Chondrocyte (in vitro differentiated cells): ENCODE measurements around the gene TUBB3. TPM values are rescaled to one million over a fixed set of nuclear protein-coding genes. Genes with fewer than 3 reads are reported as not detected.

Source experiments
- DNase-seq: peaks from one replicate; pipeline ENCODE4 v3.0.0; 2021; ENCODE audit warnings: mixed read lengths, low spot score
- H3K27ac Mint-ChIP-seq: one replicate; pipeline ENCODE4 v1.8.0; 2021; ENCODE audit warnings: mild to moderate bottlenecking, moderate library complexity, mixed read lengths; ENCODE audit not compliant: unreplicated experiment
- H3K27me3 Mint-ChIP-seq: 2 replicates; pipeline ENCODE4 v1.8.0; 2021; ENCODE audit warnings: low read depth, mixed read lengths
- H3K36me3 Mint-ChIP-seq: 2 replicates; pipeline ENCODE4 v1.8.0; 2021; ENCODE audit warnings: low read depth, mixed read lengths
- H3K4me1 Mint-ChIP-seq: 2 replicates; pipeline ENCODE4 v1.8.0; 2021; ENCODE audit warnings: low read depth, mild to moderate bottlenecking, mixed read lengths
- H3K4me3 Mint-ChIP-seq: one replicate; pipeline ENCODE4 v1.8.0; 2021; ENCODE audit warnings: mild to moderate bottlenecking, moderate library complexity, mixed read lengths; ENCODE audit not compliant: unreplicated experiment
- H3K9me3 Mint-ChIP-seq: 2 replicates; pipeline ENCODE4 v1.8.0; 2021; ENCODE audit warnings: low read depth, mixed read lengths
- CTCF ChIP-seq: fragments of 200-600 bp; sonication (generic); IDR thresholded peaks from 2 replicates; pipeline ENCODE4 v1.5.0; 2021; ENCODE audit warnings: antibody characterized with exemption, mild to moderate bottlenecking, moderate library complexity
- total RNA-seq: library from RNA; stranded (reverse); gene quantifications from 3 replicates; pipeline ENCODE4 v1.2.1, GENCODE V29; 2021

Gene TUBB3
- total RNA-seq, 1 donor from 2014 or later, result 104 TPM

GRCh38 chr16:89898201-89898967 is 24.8 kb upstream of the TUBB3 start:
- H3K36me3 Mint-ChIP-seq, result peaks cover 29% of the 10 kb centered on the region
- H3K4me3 Mint-ChIP-seq, result no peak overlapping the region
- TF ChIP-seq CTCF, result no peak
- no peak overlapping the region for H3K27ac Mint-ChIP-seq
- no peaks in the 10 kb centered on the region for H3K4me1 Mint-ChIP-seq
- no peaks in the 10 kb centered on the region for H3K9me3 Mint-ChIP-seq
- H3K27me3 Mint-ChIP-seq, result no peaks in the 10 kb centered on the region
- no peak for DNase-seq

GRCh38 chr16:89899879-89900481 is 23.2 kb upstream of the TUBB3 start:
- H3K4me3 Mint-ChIP-seq, result no peak overlapping the region
- DNase-seq, result no peak
- H3K9me3 Mint-ChIP-seq, result no peaks in the 10 kb centered on the region
- no peaks in the 10 kb centered on the region for H3K27me3 Mint-ChIP-seq
- TF ChIP-seq CTCF, result no peak
- H3K27ac Mint-ChIP-seq, result no peak overlapping the region
- peaks cover 29% of the 10 kb centered on the region for H3K36me3 Mint-ChIP-seq
- no peaks in the 10 kb centered on the region for H3K4me1 Mint-ChIP-seq

GRCh38 chr16:89900885-89901284 is 22.3 kb upstream of the TUBB3 start:
- Mint-ChIP-seq H3K27me3 (no peaks in the 10 kb centered on the region), H3K36me3 (peaks cover 28% of the 10 kb centered on the region), H3K4me3 (no peak overlapping the region), H3K4me1 (no peaks in the 10 kb centered on the region), H3K9me3 (no peaks in the 10 kb centered on the region), H3K27ac (no peak overlapping the region)
- TF ChIP-seq CTCF, result no peak
- no peak for DNase-seq

GRCh38 chr16:89902980-89903379 is 20.2 kb upstream of the TUBB3 start:
- Mint-ChIP-seq H3K4me1 (no peaks in the 10 kb centered on the region), H3K27me3 (no peaks in the 10 kb centered on the region), H3K36me3 (peaks cover 37% of the 10 kb centered on the region), H3K27ac (no peak overlapping the region), H3K4me3 (no peak overlapping the region), H3K9me3 (no peaks in the 10 kb centered on the region)
- DNase-seq, result peak; percentile 81
- no peak for TF ChIP-seq CTCF

GRCh38 chr16:89903908-89904515 is 19.1 kb upstream of the TUBB3 start:
- Mint-ChIP-seq H3K36me3 (peaks cover 31% of the 10 kb centered on the region), H3K4me3 (no peak overlapping the region)

More at GRCh38 chr16:89903908-89904515, 19.1 kb upstream of the TUBB3 start:
- Mint-ChIP-seq H3K4me1 (no peaks in the 10 kb centered on the region), H3K27ac (no peak overlapping the region), H3K27me3 (no peaks in the 10 kb centered on the region), H3K9me3 (no peaks in the 10 kb centered on the region)
- no peak for TF ChIP-seq CTCF
- DNase-seq, result no peak
